Measurements from ENCODE around the gene ZDHHC5.
A peak's percentile ranks its signal among the peaks of the same experiment; 100 is the strongest.
"Not testable (repeated sequence)": the region's sequence is repeated elsewhere in the genome, so short reads cannot be mapped to it uniquely, and the experiment has no call there.

The ZDHHC5 gene

DNA sequence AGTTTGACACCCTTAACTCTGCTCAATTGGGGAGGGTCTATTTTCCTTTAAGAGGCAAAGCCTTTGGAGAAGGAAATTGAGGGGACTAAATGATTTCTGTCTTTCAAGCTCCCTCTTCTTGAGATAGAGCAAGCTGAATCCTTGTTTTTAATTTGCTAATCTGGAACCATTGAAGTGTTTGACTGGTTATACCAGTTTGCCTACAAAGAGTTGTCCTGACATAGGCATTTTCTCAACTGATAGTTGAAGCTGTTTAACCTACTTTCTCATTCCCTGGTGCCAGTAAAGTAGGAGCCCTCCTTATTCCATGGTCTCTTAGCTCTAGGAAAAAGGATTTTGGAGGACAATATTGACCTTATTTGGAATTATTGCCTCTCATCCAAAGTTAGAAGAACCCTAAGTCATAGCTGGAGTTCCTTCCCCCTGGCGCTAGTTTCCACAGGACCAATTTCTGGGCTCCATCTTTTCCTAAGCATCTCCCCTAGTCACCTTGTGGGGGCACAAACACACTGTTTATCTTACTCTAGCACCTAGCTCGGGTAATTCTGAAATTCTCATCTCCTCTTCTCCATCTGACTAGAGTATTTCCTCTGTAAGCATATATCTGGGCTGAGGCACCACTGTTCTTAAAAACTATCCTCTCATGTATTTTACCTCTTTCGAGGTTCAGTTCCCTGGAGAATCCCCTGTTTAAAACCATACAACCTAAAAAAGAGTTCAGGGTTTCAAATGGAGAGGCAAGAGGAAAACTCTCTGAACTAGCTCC lies 7.4 kb downstream of the ZDHHC5 start:
- no peak for DNase-seq

DNA sequence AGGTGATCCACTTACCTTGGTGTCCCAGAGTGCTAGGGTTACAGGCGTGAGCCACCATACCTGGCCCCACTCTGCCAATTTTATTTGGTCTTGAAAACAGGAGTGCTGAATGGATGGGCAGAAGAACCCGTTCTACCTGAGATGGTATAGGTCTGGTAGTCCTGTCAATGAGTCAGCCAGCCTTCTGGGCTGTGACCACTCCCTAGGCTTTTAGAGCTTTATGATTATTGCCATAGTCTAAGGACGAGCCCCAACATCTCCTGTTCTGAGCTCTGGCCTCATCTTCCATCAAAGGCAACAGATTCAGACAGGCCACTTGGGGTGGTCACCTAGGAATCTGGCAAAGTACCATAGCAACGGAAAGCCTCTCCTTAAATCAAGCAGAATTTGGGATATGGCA lies 11.5 kb downstream of the ZDHHC5 start:
- DNase-seq: no peak

DNA sequence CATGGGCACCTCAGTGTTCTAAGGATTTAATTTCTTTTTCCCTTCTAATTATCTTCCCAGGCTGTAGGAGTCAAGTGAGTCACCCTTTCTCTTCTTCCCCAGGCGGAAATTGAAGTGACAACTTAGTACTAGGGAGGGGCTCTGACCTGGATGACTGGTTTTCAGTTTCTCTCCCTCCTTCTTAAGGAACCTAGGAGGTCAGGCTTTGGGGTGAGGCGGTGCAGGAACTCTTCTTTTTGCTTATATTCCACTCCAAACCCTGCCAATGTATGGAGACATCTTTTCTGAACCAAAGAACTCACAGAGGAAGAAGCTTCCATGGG lies 12.6 kb downstream of the ZDHHC5 start:
- DNase-seq: no peak

DNA sequence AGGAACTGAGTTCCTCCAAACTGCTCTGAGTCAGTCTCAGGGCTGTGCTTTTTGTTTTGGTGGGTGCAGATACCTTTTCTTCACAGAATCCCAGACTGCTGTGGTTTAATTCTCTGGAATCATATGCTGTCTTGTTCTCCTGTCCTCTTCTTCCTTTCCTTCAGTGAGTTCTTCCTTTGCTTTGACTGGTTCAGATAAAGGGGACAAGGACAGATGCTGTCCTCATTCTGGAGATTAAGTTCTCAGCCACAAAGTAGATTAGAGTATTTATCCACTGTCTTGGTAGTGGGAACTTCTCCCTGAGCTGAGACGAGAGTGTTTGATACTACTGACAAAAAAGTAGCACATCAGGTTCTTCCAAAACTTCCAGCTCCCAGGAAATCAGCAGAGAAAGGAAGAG lies 13.3 kb downstream of the ZDHHC5 start:
- DNase-seq: no peak

- not testable (repeated sequence) for DNase-seq
These were observed 22.6 kb downstream of the ZDHHC5 start for GRCh38 chr11:57690474-57690873.

GRCh38 chr11:57698843-57699365 lies 31.0 kb downstream of the ZDHHC5 start:
- no peak for DNase-seq

DNA sequence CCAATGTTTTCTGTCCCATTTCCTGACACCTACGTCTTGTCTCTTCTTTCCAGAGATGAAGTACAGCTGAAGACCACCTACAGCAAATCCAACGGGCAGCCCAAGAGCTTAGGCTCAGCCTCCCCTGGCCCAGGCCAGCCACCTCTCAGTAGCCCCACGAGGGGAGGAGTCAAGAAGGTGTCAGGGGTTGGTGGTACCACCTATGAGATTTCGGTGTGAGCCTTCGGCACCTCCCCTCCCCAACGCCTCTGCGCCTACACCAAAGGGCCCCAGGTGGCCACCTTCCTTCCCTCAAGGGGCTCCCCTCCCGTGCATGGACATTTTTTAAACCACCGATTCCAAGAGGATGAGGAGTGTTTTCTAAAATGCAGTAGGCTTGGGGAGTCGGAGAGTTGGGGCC lies 31.9 kb downstream of the ZDHHC5 start:
- DNase-seq: no peak

DNA sequence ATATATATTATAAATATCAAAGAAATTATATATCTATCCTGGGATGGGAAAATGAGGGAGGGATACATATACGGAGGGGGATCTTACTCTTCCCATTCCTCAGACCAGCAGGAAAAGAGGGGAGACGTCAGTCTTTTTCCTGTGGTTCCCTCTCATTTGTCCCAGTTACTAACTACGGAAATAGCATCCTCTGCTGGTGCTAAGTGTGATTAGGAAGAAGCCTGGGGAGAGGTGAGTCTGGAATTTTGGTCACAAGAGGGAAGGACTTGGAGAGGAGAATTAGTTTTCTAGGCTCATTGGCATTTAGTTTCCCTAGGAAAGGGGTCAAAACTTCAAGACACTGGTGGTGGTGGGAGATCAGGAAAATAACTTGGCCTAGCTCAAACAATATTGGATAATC lies 32.5 kb downstream of the ZDHHC5 start:
- DNase-seq: no peak

DNA sequence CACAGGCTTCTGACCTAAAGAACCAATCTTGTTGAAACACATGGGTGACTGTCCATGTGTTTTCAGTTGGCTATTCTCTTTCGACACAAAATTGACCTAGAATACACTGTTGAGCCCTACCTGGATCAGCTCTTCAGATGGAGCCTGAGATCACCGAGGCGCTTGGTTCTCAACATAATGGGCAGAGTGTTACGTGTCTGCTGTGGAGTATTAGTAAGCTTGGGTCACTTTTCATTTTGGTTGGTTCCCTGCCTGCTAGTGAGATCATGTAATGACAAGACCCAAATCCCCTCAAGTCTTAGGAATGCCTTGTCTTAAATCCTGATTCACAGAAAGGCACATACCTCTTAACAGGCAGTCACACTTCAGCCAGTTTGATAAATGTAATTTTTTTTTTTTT lies 35.4 kb downstream of the ZDHHC5 start:
- DNase-seq: no peak

- no peak for DNase-seq
These were observed 37.0 kb downstream of the ZDHHC5 start for GRCh38 chr11:57704932-57705331.

DNA sequence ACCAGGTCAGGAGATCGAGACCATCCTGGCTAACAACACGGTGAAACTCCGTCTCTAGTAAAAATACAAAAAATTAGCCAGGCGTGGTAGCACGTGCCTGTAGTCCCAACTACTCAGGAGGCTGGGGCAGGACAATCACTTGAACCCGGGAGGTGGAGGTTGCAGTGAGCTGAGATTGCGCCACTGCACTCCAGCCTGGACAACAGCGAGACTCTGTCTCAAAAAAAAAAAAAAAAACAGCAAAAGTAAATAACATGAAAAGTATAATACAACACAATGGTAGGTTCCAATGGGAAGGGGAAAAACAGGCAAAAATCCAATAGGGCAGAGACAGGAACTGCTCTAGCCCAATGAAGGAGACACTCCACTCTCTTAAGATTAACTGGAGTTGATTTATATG lies 37.5 kb downstream of the ZDHHC5 start:
- not testable (repeated sequence) for DNase-seq

DNA sequence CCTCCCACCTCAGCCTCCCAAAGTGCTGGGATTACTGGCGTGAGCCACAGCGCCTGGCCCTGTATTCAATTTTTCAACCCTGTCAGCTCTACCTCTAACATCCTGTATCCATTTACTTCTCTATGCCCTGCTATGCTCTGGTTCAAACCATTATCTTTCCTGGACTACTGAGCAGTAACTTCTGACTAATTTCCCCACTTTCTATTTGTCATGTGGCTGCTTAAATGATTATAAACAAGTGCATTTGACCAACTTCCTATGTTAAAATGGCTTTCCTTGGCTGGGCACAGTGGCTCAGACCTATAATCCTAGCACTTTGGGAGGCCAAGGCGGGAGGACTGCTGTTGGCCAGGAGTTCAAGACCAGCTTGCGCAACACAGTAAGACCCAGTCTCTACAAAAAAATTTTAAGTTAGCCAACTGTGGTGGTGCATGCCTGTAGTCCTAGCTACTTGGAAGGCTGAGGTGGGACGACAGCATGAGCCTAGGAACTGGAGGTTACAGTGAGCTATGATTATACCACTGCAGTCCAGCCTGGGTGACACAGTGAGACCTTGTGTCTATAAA lies 42.0 kb downstream of the ZDHHC5 start:
- DNase-seq: no peak

- peak; percentile 92 for DNase-seq
These were observed 43.7 kb downstream of the ZDHHC5 start, which contains the start of gene MED19 for GRCh38 chr11:57711414-57712255. Gene MED19 (minus strand): TSS chr11:57712215. CDS start chr11:57712179, 36 bp downstream.

DNA sequence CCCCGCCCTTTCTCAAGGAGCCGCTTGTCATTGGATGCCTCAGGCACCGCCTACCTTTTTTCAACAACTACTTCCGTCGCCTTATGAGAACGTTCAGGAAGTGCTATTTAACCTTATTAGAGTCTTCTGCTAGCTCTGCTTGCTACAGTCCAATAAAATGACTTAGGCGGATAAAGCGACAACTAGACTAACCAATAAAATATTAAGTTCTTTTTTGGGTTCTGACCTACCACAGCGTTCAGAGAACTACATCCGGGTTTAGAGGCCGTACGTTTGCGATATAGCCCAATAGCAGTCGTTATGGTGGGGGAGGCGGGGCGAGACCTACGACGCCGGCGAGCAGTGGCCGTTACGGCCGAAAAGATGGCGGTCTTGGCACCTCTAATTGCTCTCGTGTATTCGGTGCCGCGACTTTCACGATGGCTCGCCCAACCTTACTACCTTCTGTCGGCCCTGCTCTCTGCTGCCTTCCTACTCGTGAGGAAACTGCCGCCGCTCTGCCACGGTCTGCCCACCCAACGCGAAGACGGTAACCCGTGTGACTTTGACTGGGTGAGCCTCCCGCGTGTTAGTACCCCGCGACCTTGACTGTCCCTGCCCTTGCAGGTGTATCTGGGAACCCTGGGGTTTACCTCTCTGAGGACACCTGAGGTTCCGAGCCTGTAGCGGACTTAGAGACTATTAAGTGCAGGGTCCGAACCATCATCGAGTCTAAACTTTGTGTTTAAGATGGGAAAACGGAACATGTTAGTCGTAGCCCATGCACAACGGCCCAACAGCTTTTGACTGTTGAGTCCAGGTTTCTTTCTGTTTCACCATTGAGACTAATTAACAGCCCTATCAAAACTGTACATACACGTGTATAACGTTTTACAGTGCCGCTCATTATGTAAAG lies 44.6 kb downstream of the ZDHHC5 start, which contains the start of gene TMX2:
Gene TMX2, plus strand, starts transcription at position 338 of the 895 bp plus-strand sequence. Its CDS starts 26 bp downstream, at position 364.
- DNase-seq: peak; percentile 99

DNA sequence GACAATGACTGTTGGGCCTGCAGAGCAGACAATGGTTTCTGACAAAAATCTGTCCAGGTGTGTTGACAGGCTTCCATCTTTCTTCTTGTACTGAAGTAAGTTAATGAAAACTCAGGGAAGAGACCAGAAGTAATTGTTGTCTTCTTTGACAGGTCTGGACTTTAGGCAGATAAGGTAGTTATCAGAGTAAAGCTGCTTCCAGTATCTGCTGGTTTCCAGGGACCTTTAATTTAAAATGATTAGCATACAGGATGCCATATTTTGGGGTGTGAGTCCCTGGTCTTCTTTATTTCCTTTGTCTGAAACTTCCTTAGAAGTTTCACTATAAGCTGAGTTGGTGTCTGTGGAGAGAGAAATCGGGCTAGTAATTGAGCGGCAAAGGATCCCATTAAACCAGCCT lies 45.9 kb downstream of the ZDHHC5 start:
- DNase-seq: no peak

GRCh38 chr11:57716726-57717125 lies 48.8 kb downstream of the ZDHHC5 start:
- not testable (repeated sequence) for DNase-seq

DNA sequence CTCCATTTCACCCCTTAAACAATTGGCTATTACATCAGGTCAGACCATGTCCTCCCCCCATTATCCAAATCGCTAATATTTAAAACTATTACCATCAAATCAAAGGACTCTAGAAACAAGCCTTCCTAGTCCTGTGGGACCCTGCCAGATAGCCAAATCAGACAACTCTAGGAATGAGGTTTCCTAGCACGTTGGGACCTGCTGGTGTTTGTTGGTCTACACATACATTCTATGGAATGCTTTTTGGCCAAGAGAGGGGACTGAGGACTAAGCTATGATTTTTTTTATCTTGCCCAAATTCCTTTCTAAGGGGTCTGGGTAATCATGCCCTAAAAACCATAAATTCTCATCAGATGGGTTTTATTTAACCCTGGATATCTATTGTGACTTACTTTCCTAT lies 59.3 kb downstream of the ZDHHC5 start:
- DNase-seq: no peak

- DNase-seq: no peak
These were observed 60.9 kb downstream of the ZDHHC5 start for GRCh38 chr11:57728829-57729228.

DNA sequence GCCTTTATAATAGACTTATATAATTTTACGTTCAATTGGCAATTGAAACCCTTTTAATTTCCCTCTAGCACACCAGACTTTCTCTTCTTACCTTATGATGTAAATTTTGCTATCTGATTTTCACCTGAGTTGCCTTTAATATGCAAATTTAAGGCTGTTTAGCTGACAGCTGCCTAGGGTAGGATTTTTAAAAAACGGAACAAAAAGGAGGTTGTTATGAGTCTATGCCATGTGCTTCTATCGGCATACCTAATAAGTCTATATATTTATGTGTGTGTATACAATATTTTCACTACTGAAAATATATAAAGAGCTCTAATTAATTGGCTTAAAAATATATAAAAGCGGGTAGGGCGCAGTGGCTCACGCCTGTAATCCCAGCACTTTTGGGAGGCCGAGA lies 61.6 kb downstream of the ZDHHC5 start:
- DNase-seq: no peak

- no peak for DNase-seq
These were observed 64.7 kb downstream of the ZDHHC5 start for GRCh38 chr11:57732661-57733060.

DNA sequence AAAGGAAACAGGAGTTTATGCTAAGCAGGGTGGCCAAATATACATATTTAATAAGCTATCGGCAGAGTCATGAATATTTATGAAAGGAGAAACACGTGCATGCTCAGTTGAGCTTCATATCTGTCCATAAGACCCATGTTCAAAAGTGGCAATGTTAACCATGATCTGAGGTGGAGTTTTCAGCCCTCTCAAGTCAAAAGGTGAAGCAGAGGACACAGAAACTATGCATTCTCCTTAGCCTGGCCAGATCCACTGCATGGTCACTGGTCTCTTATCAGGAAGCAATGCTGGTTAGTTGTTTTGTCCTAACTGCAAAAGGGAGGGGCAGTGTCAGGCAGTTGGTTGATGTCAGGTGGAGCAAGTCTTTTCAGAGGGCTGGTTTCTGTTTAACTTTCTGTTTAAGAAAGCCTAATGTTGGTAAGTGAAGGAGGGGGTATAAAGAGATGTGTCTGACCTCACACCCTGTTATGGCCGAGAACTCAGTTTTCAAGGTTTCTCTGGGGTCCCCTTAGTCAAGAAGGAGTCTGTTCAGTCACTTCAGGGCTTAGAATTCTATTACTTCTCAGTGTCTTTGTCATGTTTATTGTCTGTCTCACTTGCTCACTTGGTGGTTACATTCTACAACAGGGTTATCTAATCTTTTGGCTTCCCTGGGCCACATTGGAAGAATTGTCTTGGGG lies 67.8 kb downstream of the ZDHHC5 start:
- DNase-seq: no peak

All from NCI-H748 treated with DMSO at 0.1 percent for 48 hours (cell line).